Mesothelial cell of epicardium (in vitro differentiated cells): Measurements from ENCODE around the gene ZNF189. TPM values are rescaled to one million over a fixed set of nuclear protein-coding genes. Genes with fewer than 3 reads are reported as not detected.

ENCODE experiments used
- DNase-seq, 2 experiments: peaks; one replicate each; pipeline ENCODE4 v3.0.0; 2021; ENCODE audit warnings: low spot score in 2 of 2; ENCODE audit not compliant: unreplicated experiment in 2 of 2
- H3K27ac Mint-ChIP-seq: 2 replicates; pipeline ENCODE4 v1.8.0; 2021; ENCODE audit warnings: mixed read lengths
- H3K27me3 Mint-ChIP-seq: 2 replicates; pipeline ENCODE4 v1.8.0; 2021; ENCODE audit warnings: low read depth, mixed read lengths
- H3K36me3 Mint-ChIP-seq: 2 replicates; pipeline ENCODE4 v1.8.0; 2021; ENCODE audit warnings: mixed read lengths
- H3K4me1 Mint-ChIP-seq: 2 replicates; pipeline ENCODE4 v1.8.0; 2021; ENCODE audit warnings: mixed read lengths
- H3K4me3 Mint-ChIP-seq: 2 replicates; pipeline ENCODE4 v1.8.0; 2021; ENCODE audit warnings: mild to moderate bottlenecking, moderate library complexity, mixed read lengths
- H3K9me3 Mint-ChIP-seq: 2 replicates; pipeline ENCODE4 v1.8.0; 2021; ENCODE audit warnings: mixed read lengths
- CTCF ChIP-seq: fragments of 200-600 bp; sonication (generic); IDR thresholded peaks from one replicate; pipeline ENCODE4 v1.5.0; 2021; ENCODE audit warnings: antibody characterized with exemption; ENCODE audit not compliant: unreplicated experiment
- total RNA-seq: library from RNA; stranded (reverse); gene quantifications from 3 replicates; pipeline ENCODE4 v1.2.1, GENCODE V29; 2021

Gene ZNF189
- total RNA-seq, 1 donor from 2014 or later, result 32.1 TPM

DNA sequence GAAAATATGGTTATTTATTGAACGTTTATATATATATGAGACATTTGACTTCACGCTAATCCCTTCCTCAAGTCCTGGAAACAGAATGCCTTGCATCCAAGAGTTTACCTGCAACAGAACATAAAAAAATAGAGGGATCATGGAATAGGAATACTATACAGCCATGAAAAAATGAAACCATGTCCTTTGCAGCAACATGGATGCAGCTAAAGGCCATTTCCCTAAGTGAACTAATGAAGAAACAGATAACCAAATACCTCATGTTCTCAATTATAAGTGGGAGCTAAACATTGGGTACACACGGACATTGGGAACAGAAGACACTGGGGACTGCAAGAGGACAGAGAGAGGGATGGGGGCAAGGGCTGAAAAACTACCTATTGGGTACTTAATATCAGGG lies 26.8 kb upstream of the ZNF189 start:
- TF ChIP-seq CTCF, result no peak
- H3K4me1 Mint-ChIP-seq, result peaks cover 4% of the 10 kb centered on the region
- DNase-seq, result no peak
- H3K27me3 Mint-ChIP-seq, result no peaks in the 10 kb centered on the region
- H3K27ac Mint-ChIP-seq, result no peak overlapping the region
- H3K4me3 Mint-ChIP-seq, result no peak overlapping the region
- peaks cover 8% of the 10 kb centered on the region for H3K9me3 Mint-ChIP-seq
- H3K36me3 Mint-ChIP-seq, result no peaks in the 10 kb centered on the region

- H3K36me3 Mint-ChIP-seq, result peaks cover under 1% of the 10 kb centered on the region
- no peak for TF ChIP-seq CTCF
- DNase-seq, result no peak
- H3K9me3 Mint-ChIP-seq, result peaks cover 10% of the 10 kb centered on the region
- no peak overlapping the region for H3K27ac Mint-ChIP-seq
- H3K4me3 Mint-ChIP-seq, result no peak overlapping the region
- peaks cover 4% of the 10 kb centered on the region for H3K4me1 Mint-ChIP-seq
- no peaks in the 10 kb centered on the region for H3K27me3 Mint-ChIP-seq
Observed at GRCh38 chr9:101372327-101373118, 26.1 kb upstream of the ZNF189 start.

- Mint-ChIP-seq H3K9me3 (peaks cover 33% of the 10 kb centered on the region), H3K36me3 (peaks cover 6% of the 10 kb centered on the region), H3K4me1 (peaks cover 4% of the 10 kb centered on the region), H3K27me3 (no peaks in the 10 kb centered on the region), H3K27ac (no peak overlapping the region), H3K4me3 (no peak overlapping the region)
- no peak for TF ChIP-seq CTCF
- DNase-seq, result no peak
Observed at GRCh38 chr9:101375546-101375945, 23.1 kb upstream of the ZNF189 start.

- Mint-ChIP-seq H3K4me1 (peaks cover 4% of the 10 kb centered on the region), H3K27ac (no peak overlapping the region), H3K4me3 (no peak overlapping the region), H3K9me3 (peaks cover 33% of the 10 kb centered on the region), H3K36me3 (peaks cover 6% of the 10 kb centered on the region), H3K27me3 (no peaks in the 10 kb centered on the region)
- no peak for DNase-seq
- TF ChIP-seq CTCF, result no peak
Observed at GRCh38 chr9:101376111-101376848, 22.4 kb upstream of the ZNF189 start.

DNA sequence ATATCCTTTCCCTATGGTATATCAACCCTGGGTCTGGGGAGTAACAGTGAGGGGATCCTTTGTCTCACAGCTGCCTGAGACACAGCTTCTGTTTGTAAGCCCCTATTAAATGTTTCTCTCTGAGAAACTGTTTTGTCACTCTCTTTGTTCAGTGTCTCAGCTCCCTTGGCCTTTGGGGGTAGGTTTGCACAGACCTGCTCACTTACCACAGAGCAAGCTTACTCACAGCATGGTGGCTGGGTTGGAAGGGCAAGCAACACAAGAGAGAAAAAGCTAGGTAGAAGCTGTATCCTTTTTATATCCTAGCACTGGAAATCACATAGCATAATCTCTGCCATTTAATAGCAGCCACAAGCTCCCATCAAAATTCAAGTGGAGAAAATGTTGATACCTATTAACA lies 18.4 kb upstream of the ZNF189 start:
- TF ChIP-seq CTCF, result no peak
- Mint-ChIP-seq H3K9me3 (peaks cover 35% of the 10 kb centered on the region), H3K4me3 (no peak overlapping the region), H3K36me3 (peaks cover 14% of the 10 kb centered on the region), H3K27ac (no peak overlapping the region), H3K4me1 (peaks cover 4% of the 10 kb centered on the region), H3K27me3 (no peaks in the 10 kb centered on the region)
- DNase-seq, result no peak
